Measurements from ENCODE around the gene GNL2. TPM values are rescaled to one million over a fixed set of nuclear protein-coding genes. Genes with fewer than 3 reads are reported as not detected.

The GNL2 gene
- total and polyA plus RNA-seq, 10 of the 15 experiments (the other 5 are each of a cell fraction or from before 2014, with no cell fraction given), result 64.2 to 167 (median 88.2) TPM

DNA sequence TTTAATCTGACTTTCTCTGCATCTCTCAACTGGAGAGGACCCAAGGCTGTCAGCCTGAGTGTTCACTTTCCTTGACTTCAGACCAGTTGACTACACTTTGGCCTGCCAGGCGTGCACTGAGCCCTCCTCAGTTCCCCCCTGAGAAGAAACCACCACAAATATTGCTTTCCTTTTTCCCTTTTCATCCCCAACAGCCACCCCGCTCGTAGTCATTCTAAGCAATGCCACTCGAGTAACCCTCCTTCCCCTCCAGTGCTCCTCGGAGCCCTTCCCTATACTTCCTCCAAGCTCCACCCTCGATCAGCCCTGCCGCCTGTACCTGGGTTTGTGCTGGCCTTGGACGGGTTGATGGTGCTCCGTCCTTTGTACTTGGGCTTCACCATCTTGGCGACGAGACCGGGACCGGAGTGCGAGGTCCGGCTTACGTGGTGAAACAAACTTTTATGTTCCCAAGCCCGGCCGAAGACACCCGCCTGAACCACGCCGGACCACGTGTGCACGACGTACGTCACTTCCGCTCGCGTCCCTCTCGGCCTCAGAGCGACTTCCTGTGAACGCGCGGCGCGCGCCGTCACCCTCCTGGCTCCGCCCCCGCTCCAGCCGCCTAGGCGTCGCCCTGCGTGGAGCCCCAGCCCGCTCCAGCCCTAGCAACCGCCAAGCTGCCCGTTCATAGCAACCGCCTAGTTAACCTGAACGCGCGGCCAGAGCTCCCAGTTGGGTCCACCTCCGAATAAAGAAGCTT is at the start of gene GNL2 (continued):
- TF ChIP-seq ZNF384 (IDR thresholded peaks at IDR 0.05; ENCODE audit: borderline replicate concordance, low read depth, low read length) (no peak), RCOR1 (conservative IDR thresholded peaks at IDR 0.05; ENCODE audit: low read depth, low read length) (no peak), CBX3 (IDR thresholded peaks at IDR 0.05; ENCODE audit: borderline replicate concordance, low read depth) (no peak), CHD4 (IDR thresholded peaks at IDR 0.05) (no peak), HDGF (IDR thresholded peaks at IDR 0.05) (0 out of 2 replicates have a peak, but pooled peaks have one; percentile 20), SMAD5 (IDR thresholded peaks at IDR 0.05; ENCODE audit: low read depth) (peak; percentile 65; the same call in 1 of the 2 replicates), PML (IDR thresholded peaks at IDR 0.05; ENCODE audit: low read length) (peak; percentile 93), CHD1 (IDR thresholded peaks at IDR 0.05; ENCODE audit: low read depth, low read length) (no peak), SIN3A (IDR thresholded peaks at IDR 0.05; ENCODE audit: low read depth, low read length) (peak; percentile 86), SIX5 (IDR thresholded peaks at IDR 0.05; ENCODE audit: low read depth, low read length, severe bottlenecking) (peak; percentile 7), MTA3 (IDR thresholded peaks at IDR 0.05; ENCODE audit: borderline replicate concordance, low read length) (no peak), CBFB (IDR thresholded peaks at IDR 0.05; ENCODE audit: low read depth) (0 out of 2 replicates have a peak, but pooled peaks have one; percentile 43)
- TF ChIP-seq, protein P1, sequence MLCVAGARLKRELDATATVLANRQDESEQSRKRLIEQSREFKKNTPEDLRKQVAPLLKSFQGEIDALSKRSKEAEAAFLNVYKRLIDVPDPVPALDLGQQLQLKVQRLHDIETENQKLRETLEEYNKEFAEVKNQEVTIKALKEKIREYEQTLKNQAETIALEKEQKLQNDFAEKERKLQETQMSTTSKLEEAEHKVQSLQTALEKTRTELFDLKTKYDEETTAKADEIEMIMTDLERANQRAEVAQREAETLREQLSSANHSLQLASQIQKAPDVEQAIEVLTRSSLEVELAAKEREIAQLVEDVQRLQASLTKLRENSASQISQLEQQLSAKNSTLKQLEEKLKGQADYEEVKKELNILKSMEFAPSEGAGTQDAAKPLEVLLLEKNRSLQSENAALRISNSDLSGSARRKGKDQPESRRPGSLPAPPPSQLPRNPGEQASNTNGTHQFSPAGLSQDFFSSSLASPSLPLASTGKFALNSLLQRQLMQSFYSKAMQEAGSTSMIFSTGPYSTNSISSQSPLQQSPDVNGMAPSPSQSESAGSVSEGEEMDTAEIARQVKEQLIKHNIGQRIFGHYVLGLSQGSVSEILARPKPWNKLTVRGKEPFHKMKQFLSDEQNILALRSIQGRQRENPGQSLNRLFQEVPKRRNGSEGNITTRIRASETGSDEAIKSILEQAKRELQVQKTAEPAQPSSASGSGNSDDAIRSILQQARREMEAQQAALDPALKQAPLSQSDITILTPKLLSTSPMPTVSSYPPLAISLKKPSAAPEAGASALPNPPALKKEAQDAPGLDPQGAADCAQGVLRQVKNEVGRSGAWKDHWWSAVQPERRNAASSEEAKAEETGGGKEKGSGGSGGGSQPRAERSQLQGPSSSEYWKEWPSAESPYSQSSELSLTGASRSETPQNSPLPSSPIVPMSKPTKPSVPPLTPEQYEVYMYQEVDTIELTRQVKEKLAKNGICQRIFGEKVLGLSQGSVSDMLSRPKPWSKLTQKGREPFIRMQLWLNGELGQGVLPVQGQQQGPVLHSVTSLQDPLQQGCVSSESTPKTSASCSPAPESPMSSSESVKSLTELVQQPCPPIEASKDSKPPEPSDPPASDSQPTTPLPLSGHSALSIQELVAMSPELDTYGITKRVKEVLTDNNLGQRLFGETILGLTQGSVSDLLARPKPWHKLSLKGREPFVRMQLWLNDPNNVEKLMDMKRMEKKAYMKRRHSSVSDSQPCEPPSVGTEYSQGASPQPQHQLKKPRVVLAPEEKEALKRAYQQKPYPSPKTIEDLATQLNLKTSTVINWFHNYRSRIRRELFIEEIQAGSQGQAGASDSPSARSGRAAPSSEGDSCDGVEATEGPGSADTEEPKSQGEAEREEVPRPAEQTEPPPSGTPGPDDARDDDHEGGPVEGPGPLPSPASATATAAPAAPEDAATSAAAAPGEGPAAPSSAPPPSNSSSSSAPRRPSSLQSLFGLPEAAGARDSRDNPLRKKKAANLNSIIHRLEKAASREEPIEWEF (IDR thresholded peaks at IDR 0.05; ENCODE audit: insufficient replicate concordance, low read depth, low read length), result no peak
- TF ChIP-seq, protein P2, sequence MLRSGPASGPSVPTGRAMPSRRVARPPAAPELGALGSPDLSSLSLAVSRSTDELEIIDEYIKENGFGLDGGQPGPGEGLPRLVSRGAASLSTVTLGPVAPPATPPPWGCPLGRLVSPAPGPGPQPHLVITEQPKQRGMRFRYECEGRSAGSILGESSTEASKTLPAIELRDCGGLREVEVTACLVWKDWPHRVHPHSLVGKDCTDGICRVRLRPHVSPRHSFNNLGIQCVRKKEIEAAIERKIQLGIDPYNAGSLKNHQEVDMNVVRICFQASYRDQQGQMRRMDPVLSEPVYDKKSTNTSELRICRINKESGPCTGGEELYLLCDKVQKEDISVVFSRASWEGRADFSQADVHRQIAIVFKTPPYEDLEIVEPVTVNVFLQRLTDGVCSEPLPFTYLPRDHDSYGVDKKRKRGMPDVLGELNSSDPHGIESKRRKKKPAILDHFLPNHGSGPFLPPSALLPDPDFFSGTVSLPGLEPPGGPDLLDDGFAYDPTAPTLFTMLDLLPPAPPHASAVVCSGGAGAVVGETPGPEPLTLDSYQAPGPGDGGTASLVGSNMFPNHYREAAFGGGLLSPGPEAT (IDR thresholded peaks at IDR 0.05; ENCODE audit: low read depth), result peak; percentile 70; the same call in 1 of the 2 replicates
- TF ChIP-seq, protein P3, sequence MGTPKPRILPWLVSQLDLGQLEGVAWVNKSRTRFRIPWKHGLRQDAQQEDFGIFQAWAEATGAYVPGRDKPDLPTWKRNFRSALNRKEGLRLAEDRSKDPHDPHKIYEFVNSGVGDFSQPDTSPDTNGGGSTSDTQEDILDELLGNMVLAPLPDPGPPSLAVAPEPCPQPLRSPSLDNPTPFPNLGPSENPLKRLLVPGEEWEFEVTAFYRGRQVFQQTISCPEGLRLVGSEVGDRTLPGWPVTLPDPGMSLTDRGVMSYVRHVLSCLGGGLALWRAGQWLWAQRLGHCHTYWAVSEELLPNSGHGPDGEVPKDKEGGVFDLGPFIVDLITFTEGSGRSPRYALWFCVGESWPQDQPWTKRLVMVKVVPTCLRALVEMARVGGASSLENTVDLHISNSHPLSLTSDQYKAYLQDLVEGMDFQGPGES (IDR thresholded peaks at IDR 0.05), result no peak; the same call in 1 of the 2 replicates
- TF ChIP-seq, protein P4, sequence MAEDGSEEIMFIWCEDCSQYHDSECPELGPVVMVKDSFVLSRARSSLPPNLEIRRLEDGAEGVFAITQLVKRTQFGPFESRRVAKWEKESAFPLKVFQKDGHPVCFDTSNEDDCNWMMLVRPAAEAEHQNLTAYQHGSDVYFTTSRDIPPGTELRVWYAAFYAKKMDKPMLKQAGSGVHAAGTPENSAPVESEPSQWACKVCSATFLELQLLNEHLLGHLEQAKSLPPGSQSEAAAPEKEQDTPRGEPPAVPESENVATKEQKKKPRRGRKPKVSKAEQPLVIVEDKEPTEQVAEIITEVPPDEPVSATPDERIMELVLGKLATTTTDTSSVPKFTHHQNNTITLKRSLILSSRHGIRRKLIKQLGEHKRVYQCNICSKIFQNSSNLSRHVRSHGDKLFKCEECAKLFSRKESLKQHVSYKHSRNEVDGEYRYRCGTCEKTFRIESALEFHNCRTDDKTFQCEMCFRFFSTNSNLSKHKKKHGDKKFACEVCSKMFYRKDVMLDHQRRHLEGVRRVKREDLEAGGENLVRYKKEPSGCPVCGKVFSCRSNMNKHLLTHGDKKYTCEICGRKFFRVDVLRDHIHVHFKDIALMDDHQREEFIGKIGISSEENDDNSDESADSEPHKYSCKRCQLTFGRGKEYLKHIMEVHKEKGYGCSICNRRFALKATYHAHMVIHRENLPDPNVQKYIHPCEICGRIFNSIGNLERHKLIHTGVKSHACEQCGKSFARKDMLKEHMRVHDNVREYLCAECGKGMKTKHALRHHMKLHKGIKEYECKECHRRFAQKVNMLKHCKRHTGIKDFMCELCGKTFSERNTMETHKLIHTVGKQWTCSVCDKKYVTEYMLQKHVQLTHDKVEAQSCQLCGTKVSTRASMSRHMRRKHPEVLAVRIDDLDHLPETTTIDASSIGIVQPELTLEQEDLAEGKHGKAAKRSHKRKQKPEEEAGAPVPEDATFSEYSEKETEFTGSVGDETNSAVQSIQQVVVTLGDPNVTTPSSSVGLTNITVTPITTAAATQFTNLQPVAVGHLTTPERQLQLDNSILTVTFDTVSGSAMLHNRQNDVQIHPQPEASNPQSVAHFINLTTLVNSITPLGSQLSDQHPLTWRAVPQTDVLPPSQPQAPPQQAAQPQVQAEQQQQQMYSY (CRISPR knock-in tag; IDR thresholded peaks at IDR 0.05), result no peak
- TF ChIP-seq, protein P5, sequence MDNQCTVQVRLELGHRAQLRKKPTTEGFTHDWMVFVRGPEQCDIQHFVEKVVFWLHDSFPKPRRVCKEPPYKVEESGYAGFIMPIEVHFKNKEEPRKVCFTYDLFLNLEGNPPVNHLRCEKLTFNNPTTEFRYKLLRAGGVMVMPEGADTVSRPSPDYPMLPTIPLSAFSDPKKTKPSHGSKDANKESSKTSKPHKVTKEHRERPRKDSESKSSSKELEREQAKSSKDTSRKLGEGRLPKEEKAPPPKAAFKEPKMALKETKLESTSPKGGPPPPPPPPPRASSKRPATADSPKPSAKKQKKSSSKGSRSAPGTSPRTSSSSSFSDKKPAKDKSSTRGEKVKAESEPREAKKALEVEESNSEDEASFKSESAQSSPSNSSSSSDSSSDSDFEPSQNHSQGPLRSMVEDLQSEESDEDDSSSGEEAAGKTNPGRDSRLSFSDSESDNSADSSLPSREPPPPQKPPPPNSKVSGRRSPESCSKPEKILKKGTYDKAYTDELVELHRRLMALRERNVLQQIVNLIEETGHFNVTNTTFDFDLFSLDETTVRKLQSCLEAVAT (IDR thresholded peaks at IDR 0.05), result no peak
